Endothelial cell of umbilical vein (primary cell): Measurements from ENCODE around the gene PRKCB.

ENCODE experiments used
- POLR2AphosphoS5 ChIP-seq: IDR thresholded peaks from 2 replicates; pipeline ENCODE4 v1.6.1; 2012; ENCODE audit warnings: low read depth, mild to moderate bottlenecking, control low read depth, low read length, moderate library complexity; ENCODE audit not compliant: insufficient read depth
- TF ChIP-seq, protein P1 (sequence below), 2 donors: IDR thresholded peaks; 1 replicate in 1 of 2; 2 replicates in 1 of 2; pipeline ENCODE4 v1.5.1; 2011; ENCODE audit warnings: low read length in 2 of 2, mild to moderate bottlenecking in 2 of 2, moderate library complexity in 2 of 2, control low read depth in 1 of 2, inconsistent platforms in 1 of 2, low read depth in 1 of 2; ENCODE audit not compliant: insufficient read depth in 1 of 2; ENCODE audit errors: extremely low read depth in 1 of 2

DNA sequence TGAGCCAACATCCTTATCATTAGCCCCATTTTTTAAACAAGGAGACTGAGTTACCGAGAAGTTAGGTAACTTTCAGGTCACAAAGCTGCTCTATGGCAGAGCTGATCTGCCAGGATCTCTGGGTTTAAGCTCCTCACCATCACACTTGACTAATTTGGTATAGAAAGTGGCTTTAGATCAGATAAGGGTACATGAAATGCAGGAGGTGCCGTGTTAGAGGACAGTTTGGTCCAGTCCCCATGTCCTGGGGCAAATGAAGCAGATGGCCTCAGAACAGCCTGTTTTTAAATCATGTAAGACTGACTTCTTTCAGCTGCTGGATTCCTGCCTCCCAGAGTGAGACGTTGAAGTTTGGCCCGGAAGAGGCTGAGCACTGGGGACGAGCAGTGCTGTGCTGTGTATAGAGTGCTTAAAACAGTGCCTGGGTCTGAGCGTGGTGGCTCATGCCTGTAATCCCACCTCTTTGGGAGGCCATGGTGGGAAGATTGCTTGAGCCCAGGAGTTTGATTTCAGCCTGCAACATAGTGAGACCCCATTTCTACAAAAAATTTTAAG lies 233.3 kb downstream of the PRKCB start:
- TF ChIP-seq, protein P1, sequence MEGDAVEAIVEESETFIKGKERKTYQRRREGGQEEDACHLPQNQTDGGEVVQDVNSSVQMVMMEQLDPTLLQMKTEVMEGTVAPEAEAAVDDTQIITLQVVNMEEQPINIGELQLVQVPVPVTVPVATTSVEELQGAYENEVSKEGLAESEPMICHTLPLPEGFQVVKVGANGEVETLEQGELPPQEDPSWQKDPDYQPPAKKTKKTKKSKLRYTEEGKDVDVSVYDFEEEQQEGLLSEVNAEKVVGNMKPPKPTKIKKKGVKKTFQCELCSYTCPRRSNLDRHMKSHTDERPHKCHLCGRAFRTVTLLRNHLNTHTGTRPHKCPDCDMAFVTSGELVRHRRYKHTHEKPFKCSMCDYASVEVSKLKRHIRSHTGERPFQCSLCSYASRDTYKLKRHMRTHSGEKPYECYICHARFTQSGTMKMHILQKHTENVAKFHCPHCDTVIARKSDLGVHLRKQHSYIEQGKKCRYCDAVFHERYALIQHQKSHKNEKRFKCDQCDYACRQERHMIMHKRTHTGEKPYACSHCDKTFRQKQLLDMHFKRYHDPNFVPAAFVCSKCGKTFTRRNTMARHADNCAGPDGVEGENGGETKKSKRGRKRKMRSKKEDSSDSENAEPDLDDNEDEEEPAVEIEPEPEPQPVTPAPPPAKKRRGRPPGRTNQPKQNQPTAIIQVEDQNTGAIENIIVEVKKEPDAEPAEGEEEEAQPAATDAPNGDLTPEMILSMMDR (IDR thresholded peaks at IDR 0.05; ENCODE audit: extremely low read depth in 1 of 2, insufficient read depth in 1 of 2, low read depth in 1 of 2, low read length in 2 of 2), result no peak
- no peak for TF ChIP-seq POLR2AphosphoS5
